ENCODE results near the gene KPNB1. TPM values are rescaled to one million over a fixed set of nuclear protein-coding genes. Genes with fewer than 3 reads are reported as not detected.

The KPNB1 gene
- total and polyA plus RNA-seq, 2 of the 4 experiments (the other 2 are of a cell fraction): 206 to 1,082 TPM

DNA sequence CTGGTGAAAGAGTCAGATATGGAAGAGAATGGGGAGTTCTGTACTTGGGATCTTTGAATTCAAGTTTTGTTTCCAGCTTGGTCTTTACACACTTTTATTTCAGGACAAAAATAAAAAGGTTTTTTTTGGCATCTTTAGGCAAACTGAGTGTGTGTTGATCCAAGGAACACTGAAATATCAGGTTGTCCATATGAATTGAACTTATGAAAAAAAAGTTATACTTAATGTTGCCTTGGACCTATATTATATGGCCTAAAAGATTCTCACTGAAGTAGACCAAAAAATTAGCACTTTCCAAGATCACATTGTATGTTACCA is 14.9 kb downstream of the KPNB1 start:
- no peaks in the 10 kb centered on the region; the same call in 1 of the 2 replicates for H3K4me1 ChIP-seq (ENCODE audit: control insufficient read depth, insufficient read depth, low read length)
- no peak overlapping the region for H4K8ac ChIP-seq (ENCODE audit: low read depth in 2 of 2, low read length in 2 of 2)
- peaks cover 59% of the 10 kb centered on the region for H3K36me3 ChIP-seq (ENCODE audit: control insufficient read depth, insufficient read depth, low read length)
- H2BK5ac ChIP-seq (ENCODE audit: low read depth, low read length, poor library complexity, severe bottlenecking): no peak overlapping the region
- H3K4ac ChIP-seq (ENCODE audit: low read depth, low read length): no peak overlapping the region
- intact Hi-C loops (cut with micrococcal nuclease): no loop called here
- H3K18ac ChIP-seq (ENCODE audit: low read depth, low read length): no peak overlapping the region
- H2BK120ac ChIP-seq (ENCODE audit: low read depth, low read length): no peak overlapping the region
- TF ChIP-seq MXI1 (IDR thresholded peaks at IDR 0.05; ENCODE audit: borderline replicate concordance, low read depth, low read length): no peak
- no peak for TF ChIP-seq MAFK (IDR thresholded peaks at IDR 0.05; ENCODE audit: low read depth, low read length)
- TF ChIP-seq, protein P1, sequence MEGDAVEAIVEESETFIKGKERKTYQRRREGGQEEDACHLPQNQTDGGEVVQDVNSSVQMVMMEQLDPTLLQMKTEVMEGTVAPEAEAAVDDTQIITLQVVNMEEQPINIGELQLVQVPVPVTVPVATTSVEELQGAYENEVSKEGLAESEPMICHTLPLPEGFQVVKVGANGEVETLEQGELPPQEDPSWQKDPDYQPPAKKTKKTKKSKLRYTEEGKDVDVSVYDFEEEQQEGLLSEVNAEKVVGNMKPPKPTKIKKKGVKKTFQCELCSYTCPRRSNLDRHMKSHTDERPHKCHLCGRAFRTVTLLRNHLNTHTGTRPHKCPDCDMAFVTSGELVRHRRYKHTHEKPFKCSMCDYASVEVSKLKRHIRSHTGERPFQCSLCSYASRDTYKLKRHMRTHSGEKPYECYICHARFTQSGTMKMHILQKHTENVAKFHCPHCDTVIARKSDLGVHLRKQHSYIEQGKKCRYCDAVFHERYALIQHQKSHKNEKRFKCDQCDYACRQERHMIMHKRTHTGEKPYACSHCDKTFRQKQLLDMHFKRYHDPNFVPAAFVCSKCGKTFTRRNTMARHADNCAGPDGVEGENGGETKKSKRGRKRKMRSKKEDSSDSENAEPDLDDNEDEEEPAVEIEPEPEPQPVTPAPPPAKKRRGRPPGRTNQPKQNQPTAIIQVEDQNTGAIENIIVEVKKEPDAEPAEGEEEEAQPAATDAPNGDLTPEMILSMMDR (conservative IDR thresholded peaks at IDR 0.05; ENCODE audit: low read depth, low read length): no peak
- no peak for TF ChIP-seq CEBPB (IDR thresholded peaks at IDR 0.05; ENCODE audit: low read depth, low read length)
- TF ChIP-seq MAZ (IDR thresholded peaks at IDR 0.05; ENCODE audit: borderline replicate concordance, low read depth, low read length): no peak
- no peak for TF ChIP-seq CHD1 (IDR thresholded peaks at IDR 0.05; ENCODE audit: low read depth, low read length)
- H3K27ac ChIP-seq (ENCODE audit: insufficient read depth, low read length): no peak overlapping the region
- H3K79me1 ChIP-seq (ENCODE audit: low read depth in 1 of 2, low read length in 2 of 2): peaks cover 18 to 21% of the 10 kb centered on the region in 2 experiments
- ATAC-seq (ENCODE audit: low read depth) (no peak), DNase-seq (no peak)
- no peaks in the 10 kb centered on the region for H3K27me3 ChIP-seq (ENCODE audit: control insufficient read depth, insufficient read depth, low read length)
- no peak overlapping the region for H3K4me3 ChIP-seq (ENCODE audit: insufficient read depth, low read depth, low read length)
- no peaks in the 10 kb centered on the region for H3K9me3 ChIP-seq (ENCODE audit: control insufficient read depth, insufficient read depth, low read length)
- no peak overlapping the region for H2BK15ac ChIP-seq (ENCODE audit: low read depth, low read length)
- H3K4me2 ChIP-seq (ENCODE audit: low read depth, low read length): no peak overlapping the region
- no peak overlapping the region for H3K56ac ChIP-seq (ENCODE audit: extremely low read depth, insufficient read depth, low read length)
- no peak overlapping the region for H3K9ac ChIP-seq (ENCODE audit: low read depth, low read length)
- no peak overlapping the region for H2AFZ ChIP-seq (replicated peaks; ENCODE audit: low read length, poor library complexity)
- dilution Hi-C loops (cut with HindIII; ENCODE audit: low sequenced_read_pairs, unreplicated experiment): no loop called here
- H2AK9ac ChIP-seq (replicated peaks; ENCODE audit: low read depth, low read length, poor library complexity): no peak overlapping the region
- ChIA-PET CTCF (interaction anchor here (1.0 to 2.5 kb wide), 3 partner anchors 9 to 14 kb away, joined by 5 to 10 read pairs (median 6); no protein-coding TSS in a partner anchor), POLR2A (ENCODE audit: unreplicated experiment) (no interaction called here)
- H2AK5ac ChIP-seq (ENCODE audit: low read depth, low read length): no peak overlapping the region
- in situ Hi-C loops (cut with MboI; ENCODE audit: low sequenced_read_pairs): no loop called here
- H4K5ac ChIP-seq (ENCODE audit: low read depth, low read length): no peak overlapping the region
- no peaks in the 10 kb centered on the region for H3K9me1 ChIP-seq (ENCODE audit: insufficient read depth, low read length)
- H2BK20ac ChIP-seq (ENCODE audit: low read depth, low read length): no peak overlapping the region
- peaks cover 42% of the 10 kb centered on the region for H4K20me1 ChIP-seq (ENCODE audit: insufficient read depth, low read length)
- BruUV-seq (replicated peaks): no TSS peak
- no peak overlapping the region for H4K91ac ChIP-seq (ENCODE audit: insufficient read depth, low read depth, low read length)
- no peak overlapping the region for H3K14ac ChIP-seq (replicated peaks; ENCODE audit: low read depth, low read length)
- no peak overlapping the region for H3K23ac ChIP-seq (ENCODE audit: low read depth, low read length)

Data from IMR-90 (cell line).